HG03103 (cell line): ENCODE data around the gene ANKRD13C.

Experiments
- ATAC-seq: cut with Tn5 transposase; IDR thresholded peaks from one replicate; pipeline ENCODE4 v1.9.1; 2021; ENCODE audit warnings: low read depth; ENCODE audit not compliant: unreplicated experiment

Gene ANKRD13C

DNA sequence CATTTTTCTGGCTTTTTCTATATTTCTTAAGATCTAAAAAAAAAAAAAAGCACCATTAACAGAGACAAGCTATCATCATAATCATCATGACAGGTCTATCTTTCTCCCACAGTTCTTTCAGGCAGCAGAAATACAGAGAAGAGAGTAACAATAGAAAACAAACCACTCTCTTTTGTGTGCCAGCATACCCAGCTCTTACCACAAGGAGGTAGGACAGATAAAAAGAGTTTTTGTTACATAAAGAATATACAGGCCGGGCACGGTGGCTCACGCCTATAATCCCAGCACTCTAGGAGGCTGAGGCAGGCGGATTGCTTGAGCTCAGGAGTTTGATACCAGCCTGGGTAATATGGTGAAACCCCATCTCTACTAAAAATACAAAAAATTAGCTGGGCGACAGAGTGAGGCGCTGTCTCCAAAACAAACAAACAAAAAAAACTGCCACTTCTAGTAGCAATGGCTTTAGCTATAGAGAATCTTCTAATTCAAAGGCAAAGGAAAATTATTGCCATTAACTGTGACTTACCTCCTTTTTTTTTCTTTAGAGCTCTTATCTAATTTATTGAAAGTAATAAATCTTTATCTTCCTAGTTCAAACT, 39.7 kb downstream of the ANKRD13C start:
- no peak for ATAC-seq

DNA sequence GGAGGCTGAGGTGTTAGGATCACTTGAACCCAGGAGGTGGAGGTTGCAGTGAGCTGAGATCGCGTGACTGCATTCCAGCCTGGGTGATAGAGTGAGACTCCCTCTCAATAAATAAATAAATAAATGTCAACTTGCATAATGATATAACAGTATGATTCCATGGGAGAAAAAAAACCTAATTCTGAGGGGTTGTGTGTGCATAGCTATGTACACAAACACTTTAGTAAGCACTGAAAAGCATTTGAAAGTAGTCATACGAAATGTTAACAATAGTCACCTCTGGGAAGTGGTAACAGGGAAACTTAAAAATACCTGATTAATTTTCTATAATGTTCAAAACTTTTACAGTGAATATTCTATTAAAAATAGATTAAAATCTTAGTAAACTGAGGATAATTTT, 43.2 kb downstream of the ANKRD13C start:
- no peak for ATAC-seq

DNA sequence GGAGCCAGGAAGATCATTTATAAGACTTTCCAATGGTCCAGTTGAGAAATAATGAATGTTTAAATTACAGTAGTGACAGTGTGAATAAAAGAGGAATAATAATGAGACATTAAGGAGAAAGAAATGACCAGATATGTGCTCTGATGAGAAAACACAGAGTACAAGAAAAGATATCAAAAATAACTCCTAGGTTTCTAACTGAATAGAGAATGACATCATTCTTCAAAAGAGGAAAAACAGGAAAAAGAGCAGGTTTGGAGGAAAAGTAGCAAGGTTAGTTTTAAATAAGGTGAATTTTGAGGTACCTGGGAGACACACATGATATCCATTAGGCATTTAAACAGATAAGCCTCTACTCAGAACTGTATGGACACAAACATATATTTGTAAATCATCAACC, 55.0 kb downstream of the ANKRD13C start:
- no peak for ATAC-seq

DNA sequence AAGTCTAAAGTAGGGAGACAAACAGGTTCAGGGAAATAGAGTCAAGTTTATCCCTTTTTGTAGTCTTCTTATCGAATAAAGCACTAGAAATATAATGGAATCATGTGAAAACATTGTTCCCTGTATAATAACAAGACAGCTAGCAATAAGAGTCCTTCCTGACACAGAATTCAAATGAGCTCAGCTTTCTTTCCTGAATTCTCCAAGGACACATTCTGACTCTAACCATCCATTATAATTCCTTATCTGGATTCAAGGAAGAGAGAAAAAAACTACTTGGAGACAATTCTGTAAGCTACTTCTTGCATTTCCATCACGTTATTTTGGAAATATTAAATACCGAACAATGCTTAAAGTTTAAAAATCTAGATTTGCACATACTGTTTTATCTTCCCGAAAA, 58.8 kb downstream of the ANKRD13C start:
- no peak for ATAC-seq

DNA sequence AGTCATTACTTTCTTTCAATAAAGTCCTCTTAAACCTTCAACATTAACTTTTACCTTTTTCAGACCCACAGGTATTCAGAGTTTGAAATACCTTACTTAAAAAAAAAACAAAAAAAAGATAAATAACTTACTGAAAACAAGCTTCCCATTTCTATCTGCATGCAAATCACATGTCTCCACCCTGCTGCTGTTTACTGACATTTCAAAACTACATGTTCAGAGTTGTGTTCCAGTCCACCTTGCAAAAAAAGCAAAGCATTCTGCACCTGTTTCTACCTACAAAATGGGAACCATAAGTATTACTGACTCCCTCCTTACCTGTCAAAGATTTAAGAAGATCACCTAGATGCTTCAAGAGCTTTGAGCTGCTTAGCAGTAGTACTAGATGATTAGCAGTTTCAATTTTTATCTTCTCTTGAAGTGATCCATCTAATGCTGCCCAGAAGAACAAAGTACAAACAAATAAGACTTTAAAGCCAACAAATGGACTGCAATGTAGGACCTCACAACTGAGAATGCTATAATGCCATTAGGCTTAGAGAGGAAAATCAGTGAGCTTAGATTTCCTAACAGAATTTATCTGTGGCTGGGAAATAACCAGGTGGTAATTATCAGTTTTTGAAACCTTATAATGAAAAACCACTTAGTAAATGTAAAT, 61.2 kb downstream of the ANKRD13C start:
- ATAC-seq: no peak

DNA sequence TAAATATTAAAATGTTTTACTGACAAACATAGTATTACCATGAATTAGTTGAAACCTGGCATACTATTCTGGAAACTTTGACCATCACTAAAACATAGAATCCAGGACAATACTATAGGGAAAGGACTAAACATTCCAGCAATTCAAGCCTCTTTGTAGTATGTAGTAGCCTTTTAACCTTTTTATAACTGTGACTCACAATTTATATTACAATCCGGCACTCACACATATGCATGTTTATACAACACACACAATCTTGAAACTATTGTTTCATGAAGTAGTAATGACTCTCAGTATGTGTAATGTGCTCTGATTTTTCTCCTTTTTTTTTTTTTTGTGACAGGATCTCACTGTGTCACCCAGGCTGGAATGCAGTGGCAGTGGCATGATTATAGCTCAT, 64.3 kb downstream of the ANKRD13C start:
- no peak for ATAC-seq

DNA sequence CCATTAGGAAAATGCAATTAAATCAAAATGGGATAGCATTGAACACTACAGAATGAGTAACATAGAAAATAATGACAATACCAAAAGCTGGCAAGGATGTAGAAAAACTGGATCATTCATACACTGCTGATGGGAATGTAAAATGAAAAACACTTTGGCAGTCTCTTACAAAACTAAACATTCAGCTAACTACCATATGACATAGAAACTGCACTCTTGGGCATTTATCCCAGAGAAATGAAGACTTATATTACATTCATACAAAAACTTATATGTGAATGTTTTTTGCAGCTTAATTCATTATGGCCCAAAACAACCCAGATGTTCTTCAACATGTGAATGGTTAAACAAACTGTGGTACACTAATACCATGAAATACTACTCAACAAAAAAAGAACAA, 66.4 kb downstream of the ANKRD13C start:
- ATAC-seq: no peak

DNA sequence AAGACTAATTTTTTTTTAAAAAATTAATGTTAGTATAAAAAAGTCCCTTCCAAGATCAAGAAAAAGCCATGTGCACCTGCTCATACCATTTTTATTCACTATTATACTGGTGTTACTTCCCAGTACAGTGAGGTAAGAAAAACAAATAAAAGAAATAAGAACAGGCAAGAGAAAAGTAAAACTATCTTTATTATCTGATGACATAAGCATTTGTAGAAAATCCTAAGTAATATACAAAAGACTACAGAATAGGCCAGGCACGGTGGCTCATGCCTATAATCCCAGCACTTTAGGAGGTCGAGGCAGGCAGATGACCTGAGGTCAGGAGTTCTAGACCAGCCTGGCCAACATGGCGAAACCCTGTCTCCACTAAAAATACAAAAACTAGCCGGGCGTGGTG, 68.1 kb downstream of the ANKRD13C start:
- ATAC-seq: no peak

DNA sequence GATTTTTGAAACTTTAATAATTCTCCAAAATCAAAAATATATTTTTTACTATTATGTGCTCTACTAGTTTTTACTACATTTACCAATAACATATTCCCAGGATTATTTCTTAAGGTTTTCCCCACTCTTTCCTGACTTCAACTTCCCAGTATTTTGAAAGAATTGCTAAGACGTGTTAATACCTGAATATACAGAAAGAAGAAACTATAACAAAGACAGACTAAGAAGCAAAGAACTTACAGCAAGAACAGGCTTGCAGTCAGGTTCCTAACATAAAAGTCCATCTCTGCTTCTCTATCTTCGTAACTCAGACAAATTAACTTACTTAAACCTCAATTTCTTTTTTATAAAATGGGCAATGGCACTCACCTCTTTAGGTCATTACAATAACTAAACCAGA, 70.2 kb downstream of the ANKRD13C start:
- ATAC-seq: no peak

DNA sequence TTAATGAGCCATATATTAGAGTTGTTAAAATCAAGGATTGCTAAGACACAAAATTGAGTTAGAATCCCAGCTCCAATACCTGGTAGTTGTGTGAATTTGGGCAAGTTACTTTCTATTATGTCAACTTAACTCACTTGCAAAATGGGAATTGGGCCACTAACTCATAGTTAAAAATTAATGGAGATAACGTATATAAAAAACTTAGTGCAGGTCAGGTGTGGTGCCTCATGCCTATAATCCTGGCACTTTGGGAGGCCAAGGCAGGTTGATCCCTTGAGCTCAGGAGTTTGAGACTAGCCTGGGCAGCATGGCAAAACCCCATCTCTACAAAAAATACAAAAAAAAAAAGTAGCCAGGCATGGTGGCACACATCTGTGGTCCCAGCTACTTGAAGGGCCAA, 75.8 kb downstream of the ANKRD13C start:
- no peak for ATAC-seq

DNA sequence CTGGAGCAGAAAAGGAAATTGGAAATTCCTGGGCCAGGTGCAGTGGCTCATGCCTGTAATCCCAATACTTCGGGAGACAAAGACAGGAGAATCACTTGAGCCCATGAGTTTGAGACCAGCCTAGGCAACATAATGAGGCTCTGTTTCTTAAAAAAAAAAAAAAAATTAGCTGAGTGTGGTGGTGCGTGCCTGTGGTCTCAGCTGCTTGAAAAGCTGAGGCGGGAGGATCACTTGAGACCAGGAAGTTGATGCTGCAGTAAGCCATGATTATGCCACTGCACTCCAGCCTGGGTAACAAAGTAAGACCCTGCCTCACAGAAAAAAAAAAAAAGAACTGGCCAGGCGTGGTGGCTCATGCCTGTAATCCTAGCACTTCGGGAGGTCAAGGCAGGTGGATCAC, 76.6 kb downstream of the ANKRD13C start:
- no peak for ATAC-seq

DNA sequence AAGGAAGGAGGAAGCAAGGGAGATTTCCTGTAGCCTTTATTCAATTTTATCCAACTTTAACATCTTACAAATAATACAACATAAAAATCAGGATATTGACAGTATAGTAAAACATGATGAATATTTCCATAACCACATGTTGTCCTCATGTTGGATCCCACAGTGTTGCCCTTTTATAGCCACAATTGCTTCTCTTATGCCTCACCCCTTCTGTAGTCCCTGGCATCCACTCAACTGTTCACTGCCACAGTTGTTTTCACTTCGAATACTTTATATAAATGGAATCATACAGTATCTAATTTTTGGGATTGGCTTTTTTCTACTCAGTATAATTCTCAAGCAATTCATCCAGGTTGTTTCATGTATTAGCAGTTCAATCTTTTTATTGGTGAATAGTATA, 88.6 kb downstream of the ANKRD13C start:
- ATAC-seq: no peak

DNA sequence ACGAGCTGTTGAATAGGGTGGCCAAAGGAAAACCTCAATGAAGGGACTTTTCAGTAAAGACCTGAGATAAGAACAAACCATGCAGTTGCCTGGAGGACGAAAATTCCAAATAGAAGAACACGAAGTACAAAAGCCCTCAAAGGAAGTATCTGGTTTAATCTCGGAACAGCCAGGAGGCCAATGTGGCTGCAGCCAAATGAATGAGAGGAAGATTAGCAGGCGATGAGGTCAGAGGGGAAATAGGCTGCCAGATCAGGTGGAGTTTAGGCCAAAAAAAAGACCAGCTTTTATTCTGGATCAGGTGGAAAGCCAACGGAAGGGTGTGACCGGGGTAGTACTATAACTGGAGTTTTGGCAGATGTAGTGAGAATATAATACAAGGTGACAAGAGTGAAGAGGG, 89.7 kb downstream of the ANKRD13C start:
- ATAC-seq: no peak

DNA sequence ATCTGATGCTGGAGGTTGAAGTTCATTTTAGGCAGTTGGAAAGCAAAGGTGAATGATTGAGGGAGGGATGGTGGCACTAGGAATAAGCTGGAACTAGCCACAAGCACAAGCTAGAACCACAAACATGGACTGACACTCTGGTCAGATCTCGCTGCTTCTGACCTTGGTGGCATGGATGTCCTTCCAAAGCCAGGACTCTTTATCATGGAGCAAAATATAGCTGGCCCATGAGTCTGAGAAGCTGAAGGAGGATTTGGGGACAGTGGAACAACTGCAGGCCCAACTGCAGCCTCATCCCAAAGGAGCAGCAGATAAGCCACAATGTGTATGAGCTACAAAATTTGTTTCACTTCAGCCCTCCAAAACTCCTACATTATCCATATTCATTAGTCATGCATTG, 97.9 kb downstream of the ANKRD13C start:
- no peak for ATAC-seq

DNA sequence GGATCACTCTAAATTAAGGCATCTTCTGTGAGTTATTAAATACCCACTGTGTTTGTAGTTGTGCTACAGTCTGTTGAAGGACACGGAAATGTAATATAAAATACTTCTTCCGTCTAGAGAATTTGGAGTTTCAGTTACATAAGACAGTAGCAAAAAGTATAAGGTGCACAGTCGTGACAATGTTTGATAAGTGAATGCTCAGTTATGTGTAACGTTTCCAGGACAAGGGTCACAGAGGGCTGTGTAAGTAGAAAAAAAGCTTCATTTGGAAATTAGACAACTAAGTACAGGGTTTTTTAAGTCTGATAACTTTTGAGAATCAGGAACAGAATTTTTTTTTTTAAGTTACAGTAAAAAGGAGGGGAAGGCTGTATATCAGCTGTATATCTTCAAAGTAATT, 105.8 kb downstream of the ANKRD13C start:
- no peak for ATAC-seq

DNA sequence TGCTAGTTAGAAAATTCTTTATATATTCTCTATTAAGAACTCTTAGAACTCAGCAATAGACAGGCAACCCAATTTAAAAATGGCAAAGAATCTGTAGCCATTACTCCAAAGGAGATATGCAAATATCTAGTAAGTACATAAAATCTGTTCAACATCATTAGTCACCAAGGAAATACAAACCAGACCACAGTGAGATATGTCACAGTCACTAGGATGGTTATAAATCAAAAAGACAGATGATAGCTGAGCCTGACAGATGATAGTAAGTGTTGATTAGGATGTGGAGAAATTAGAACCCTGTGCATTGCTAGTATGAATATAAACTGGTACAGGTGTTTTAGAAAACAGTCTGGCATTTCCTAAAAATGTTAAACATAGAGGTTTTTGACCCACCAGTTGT, 106.8 kb downstream of the ANKRD13C start:
- ATAC-seq: no peak

DNA sequence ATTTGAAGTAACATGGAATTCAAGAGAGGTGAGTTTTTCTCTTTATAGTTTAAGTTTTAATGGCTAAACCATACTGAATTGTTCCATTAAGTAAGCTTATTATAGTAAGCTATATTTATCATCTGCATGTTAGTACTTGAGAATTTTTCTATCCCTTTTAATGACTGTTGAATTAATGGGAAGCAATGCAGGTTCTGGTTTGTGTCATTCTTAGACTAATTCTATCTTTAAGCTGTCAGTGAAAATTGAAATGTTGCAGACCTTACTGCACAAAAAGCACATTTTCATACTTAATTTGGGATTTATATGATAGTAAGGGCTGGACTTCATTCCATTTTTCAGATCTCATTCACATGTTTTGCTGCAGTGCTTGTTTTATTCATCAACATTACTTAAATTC, 107.4 kb downstream of the ANKRD13C start:
- ATAC-seq: no peak

DNA sequence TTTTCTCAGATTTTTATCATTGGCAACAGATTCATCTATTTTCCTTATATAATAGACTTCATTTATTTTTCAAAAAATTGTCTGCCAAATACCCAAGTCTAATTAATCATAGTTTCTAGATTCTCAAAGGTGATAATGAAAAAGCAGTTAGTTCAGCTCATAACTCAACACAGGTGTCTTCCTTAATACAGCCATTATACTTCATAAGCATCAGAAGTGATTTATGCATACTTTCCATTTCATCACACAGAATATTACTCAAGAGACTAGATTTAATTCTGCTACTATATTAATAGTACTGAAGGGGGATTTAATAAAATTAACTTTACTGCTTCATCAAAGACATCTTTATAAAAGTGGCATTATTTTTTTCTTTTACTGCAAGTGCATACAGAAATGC, 114.6 kb downstream of the ANKRD13C start:
- no peak for ATAC-seq

DNA sequence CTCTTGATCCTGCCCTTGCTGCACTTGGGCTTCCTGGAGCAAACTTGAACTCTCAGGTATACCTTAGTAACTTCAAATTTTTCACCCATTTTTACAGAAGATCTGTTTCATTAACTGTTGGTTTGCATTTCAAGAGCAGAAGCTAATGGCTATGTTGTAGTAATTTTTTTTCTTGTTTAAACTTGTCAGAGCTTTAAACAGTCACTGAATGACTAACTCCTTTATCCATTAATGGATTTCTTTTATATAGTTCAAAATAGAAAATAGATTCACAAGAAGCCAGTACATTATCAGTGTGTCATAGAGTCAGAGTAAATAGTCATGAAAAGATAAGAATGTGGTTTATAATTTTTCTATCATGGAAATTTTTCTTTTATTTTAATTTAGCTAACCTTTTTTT, 119.8 kb downstream of the ANKRD13C start:
- no peak for ATAC-seq

DNA sequence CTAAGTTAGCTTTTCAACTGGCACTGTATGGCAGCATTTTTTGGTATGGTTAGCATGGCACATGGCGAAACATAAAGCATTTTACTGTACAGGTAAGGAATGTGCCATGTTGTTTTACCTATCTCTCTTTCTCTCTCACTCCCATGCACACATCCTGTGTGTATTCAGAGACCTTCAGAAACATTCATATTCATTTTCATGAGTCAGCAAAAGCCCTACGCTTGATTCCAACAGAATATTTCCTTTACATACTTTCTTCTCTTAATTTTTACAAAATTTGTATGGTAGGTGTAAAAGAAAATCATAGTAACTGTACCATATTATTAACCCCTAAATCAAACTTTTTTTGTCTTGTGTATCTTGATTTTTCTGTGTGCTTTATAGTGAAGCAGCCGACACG, 123.0 kb downstream of the ANKRD13C start:
- no peak for ATAC-seq

DNA sequence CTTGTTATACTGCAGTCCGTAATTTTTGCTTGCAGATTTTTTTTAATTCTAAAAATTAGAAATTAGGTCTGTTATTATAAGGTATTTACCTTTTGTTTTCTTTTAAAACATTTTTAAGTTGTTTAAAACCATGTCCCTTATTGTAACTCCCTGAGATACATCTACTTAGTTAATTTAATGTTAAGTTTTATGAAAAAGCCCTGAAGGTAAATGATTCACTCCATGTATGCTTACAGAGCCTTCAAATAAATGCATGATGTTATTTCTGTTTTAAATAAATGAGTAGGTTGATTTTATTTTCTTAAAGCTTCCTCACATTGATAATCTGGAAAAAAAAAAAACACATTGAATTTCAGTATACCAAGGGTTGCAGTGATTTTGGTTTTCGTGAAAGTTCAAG, 125.9 kb downstream of the ANKRD13C start:
- no peak for ATAC-seq

DNA sequence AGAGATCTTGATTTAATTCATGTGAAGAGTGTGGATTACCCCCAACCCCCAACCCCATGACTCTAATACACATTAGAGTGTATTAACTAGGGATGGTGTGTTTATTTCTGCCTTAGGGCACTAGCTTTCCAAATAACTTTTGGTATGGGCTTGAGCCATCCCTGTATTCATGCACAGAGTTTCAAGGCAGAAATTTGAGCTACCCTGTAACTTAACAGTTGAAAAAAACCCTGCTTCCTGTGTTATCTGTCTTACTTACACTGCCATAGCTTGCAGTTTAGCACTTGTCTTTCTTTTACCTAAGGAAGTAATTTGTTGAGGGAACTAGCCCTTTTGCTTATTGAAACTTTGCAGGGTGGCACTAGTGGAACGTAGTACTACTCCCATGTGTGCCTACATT, 127.1 kb downstream of the ANKRD13C start:
- ATAC-seq: no peak

DNA sequence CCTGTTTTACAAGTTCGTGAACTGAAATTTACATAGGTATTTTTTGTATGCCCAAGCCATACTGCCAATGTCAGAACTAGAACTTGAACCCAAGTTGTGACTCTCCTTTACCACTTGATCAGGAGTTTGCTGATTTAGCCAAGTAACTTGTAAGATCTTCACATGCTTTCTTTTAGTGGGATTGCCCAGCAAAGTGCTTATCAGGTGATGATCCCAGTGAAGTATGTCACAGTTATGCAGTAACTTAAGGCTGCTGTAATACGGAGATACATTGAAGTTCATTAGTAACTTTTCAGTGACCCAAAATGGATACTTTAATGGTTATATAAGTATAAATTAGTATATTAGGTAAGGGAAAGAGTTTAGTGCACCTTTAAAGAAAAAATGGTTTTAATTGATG, 129.6 kb downstream of the ANKRD13C start:
- no peak for ATAC-seq
